Lung microvascular endothelial cell (primary cell): ENCODE measurements around the gene EVC. TPM values are rescaled to one million over a fixed set of nuclear protein-coding genes. Genes with fewer than 3 reads are reported as not detected.

Experiments
- DNase-seq, 2 donors: peaks; one replicate each; pipeline versions ENCODE4 v3.0.0 to v3.0.0-alpha.2; 2010; ENCODE audit warnings: low read depth in 2 of 2
- total RNA-seq: library from RNA; depleted of rRNA; stranded (reverse); fragments of >200 nt; gene quantifications from 2 replicates; pipeline ENCODE4 v1.2.1, GENCODE V29; 2014

The EVC gene
- total RNA-seq: 8.5 and 17.5 TPM in 2 replicates

GRCh38 chr4:5710961-5711478 lies at the start of gene EVC:
Gene EVC (plus strand): TSS chr4:5711201. CDS start chr4:5711381, 180 bp downstream.
- peak; percentile 67 to 74 for DNase-seq

- no peak for DNase-seq
These were observed 49.8 kb upstream of the EVC start for GRCh38 chr4:5661237-5661636.

DNA sequence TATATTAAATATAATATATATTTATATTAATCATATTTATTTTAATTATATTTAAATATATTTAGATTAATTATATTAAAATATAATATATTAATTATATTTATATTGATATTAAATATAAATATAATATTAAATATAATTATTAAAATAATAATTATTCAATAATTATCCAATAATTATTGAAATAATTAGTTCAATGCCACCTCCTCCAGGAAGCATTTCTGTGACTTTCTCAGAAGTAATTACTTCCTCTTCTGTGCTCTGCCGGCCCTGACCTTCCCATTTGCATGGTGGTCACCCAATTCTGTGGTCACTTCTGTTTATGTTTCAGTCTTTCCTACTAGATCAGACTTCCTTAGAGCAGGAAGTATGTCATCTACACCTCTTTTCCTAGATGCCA lies 48.4 kb upstream of the EVC start:
- DNase-seq: no peak

DNA sequence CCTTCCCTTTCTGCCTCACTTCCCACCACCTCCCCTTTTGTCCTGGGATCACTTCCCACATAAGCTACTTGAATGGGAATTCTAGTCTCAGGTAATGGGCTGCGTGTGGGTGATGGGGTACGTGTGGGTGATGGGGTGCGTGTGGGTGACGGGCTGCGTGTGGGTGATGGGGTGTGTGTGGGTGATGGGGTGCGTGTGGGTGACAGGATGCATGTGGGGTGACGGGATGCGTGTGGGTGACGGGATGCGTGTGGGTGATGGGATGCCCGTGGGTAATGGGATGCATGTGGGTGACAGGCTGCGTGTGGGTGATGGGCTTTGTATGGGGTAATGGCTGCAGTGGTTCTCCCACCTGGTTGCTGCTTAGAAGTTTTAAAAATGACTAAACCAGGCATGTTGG lies 46.2 kb upstream of the EVC start:
- DNase-seq: no peak

DNA sequence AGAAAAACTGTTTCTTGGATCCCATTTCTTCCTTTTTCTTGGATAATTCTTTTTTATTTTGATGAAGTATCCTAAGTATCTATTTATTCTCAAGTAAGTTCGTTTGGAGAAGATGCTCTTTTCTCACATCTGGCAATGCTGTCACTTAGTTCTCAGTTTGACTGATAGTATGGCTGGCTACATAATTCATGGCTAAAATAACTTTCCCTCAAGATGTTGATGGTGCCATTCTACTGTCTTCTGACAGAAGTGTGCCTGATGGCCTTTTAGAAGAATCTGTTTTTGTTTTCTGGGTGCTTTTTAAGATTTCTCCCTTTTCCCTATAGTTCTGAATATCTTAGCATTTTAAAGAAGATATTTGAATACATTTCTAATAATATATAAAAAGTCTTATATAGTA lies 44.3 kb upstream of the EVC start:
- DNase-seq: no peak

DNA sequence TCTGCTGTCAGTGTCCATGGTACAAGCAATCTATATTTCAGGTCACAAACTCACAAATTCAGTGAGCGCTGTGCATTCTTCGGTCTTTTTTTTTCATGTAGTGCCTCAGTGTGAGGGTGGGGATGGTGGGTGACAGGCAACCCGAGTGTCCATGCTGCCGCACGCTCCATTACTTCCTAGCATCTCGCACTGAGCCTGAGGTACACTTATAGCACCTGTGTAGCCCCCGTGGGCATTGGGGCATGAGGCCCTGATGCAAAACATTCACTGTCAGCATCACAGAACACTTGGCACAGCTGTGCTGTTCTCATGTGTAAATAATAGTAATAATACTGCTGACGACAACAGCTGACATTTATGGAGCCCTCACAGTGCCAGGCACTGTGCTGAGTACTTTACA lies 34.2 kb upstream of the EVC start:
- DNase-seq: no peak

DNA sequence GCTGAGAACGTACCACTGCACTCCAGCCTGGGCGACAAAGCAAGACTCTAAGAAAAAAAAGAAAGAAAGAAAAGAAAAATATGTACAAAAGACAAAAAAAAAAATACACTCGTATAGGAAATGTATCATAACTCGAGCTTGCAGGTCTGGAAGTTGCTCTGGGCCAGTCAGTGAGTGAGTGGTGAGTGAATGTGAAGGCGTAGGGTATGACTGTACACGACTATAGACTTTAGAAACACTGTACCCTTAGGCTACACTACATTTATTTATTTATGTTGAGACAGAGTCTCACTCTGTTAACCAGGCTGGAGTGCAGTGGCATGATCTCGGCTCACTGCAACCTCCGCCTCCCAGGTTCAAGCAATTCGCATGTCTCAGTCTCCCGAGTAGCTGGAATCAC lies 32.0 kb upstream of the EVC start:
- DNase-seq: no peak

- no peak for DNase-seq
These were observed 27.4 kb upstream of the EVC start for GRCh38 chr4:5683566-5683965.

DNA sequence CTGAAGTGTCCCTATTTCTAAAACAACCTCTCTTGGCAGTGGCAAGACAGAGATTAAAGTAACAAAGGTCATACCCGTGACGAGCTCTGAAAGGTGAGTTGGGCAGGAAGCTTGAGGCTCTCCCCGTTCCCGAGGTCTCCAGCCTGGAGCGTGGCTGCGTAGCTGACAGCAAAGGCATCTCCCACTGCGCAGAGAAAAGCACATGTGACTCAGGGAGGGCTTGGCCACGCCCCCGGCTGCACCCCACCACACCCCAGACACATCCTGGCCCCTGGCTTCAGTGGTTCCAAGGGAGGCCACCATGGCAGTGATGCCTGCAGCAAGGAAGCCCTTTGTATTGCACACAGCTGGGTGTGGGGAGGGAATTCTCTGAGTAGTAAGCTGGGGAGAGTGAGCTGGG lies 25.7 kb upstream of the EVC start:
- no peak for DNase-seq

DNA sequence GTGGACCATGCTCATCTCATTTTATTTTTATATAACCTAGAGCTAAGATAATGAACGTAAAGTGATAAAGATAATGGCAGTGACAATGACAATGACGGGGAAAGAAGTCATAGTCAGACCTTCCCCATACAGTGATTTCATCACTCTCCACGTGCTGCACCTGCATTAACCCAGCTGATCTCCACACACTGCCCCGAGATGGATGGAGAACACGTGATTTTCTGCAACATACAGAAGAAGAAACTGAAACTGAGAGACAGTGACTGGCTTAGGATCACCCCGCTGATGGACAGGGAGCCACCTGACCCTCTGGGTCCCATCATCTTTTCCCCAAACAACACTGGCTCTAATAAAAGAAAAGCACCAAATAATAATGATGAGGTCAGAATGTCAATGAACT lies 24.7 kb upstream of the EVC start:
- DNase-seq: no peak

GRCh38 chr4:5689065-5689464 lies 21.9 kb upstream of the EVC start:
- no peak for DNase-seq

DNA sequence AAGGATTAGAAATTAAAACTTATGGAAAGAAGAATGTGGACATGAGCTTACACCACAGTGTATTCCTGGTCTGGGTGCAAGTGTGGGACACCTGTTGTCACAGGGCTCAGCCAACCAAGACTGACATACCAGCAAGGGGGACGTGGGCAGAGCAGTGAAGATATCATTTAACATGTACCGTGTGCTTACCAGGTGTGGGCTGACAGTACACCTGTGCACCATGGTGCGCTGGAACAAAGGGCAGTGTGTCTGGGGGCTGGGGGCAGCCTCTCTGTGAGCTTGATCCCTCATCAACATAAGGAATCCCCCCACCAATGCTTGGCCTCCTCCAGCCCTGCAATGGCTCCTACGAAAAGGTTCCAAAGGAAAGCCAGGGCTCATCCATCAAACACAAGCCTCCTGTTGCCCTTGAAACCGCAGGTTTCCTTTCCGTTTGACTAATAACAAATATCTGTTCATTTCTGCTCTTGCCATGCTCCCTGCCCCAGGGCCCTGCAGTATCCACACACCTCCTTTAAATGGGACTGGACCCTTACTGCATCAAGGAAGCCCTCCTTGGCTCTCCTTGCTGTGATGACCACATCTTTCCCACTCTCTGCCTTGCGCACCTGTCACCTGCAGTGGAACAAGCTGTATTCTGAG lies 19.4 kb upstream of the EVC start:
- no peak for DNase-seq

GRCh38 chr4:5693871-5694270 lies 17.1 kb upstream of the EVC start:
- no peak for DNase-seq

DNA sequence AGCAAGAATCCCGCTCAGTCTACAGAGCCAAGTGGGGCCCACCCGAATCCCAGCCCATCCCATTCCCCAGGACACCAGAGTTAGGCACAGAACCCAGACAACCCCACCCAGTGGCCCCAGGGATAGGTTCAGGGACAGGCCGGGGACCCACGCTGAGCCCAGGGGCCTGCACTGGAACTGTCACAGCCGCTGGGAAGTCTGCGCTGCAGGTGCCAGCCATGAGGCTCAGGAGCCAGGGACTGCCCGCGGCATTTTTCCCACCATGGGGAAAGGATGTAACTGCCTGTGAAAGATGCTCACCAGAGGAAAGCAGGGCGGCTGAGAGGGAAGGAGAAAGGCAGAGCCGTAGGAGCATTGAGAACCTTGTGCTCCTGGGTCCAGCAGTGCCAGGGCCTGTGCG lies 14.7 kb upstream of the EVC start:
- DNase-seq: no peak

GRCh38 chr4:5700459-5700858 lies 10.5 kb upstream of the EVC start:
- no peak for DNase-seq

DNA sequence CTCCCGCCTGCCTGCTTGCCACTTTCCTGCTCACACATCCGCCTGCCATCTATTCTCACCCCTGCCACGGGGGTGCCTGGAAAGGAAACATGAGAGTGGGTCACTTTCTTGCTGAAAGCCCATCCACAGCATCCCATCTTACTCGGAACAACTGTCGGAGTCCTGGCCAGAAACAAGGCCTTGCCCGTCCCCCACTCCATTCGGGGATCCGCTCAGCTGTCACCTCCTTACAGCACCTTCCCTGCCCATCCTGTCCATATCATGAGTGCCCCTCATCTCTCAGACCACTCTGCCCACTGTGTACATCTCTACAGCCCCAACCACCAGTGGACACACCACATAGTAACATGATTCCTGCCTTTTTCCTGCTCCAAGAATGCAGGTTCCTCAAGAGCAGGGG lies 9.0 kb upstream of the EVC start:
- no peak for DNase-seq

GRCh38 chr4:5703831-5704230 lies 7.2 kb upstream of the EVC start:
- DNase-seq: no peak

- DNase-seq: no peak
These were observed 6.7 kb upstream of the EVC start for GRCh38 chr4:5704276-5704675.

DNA sequence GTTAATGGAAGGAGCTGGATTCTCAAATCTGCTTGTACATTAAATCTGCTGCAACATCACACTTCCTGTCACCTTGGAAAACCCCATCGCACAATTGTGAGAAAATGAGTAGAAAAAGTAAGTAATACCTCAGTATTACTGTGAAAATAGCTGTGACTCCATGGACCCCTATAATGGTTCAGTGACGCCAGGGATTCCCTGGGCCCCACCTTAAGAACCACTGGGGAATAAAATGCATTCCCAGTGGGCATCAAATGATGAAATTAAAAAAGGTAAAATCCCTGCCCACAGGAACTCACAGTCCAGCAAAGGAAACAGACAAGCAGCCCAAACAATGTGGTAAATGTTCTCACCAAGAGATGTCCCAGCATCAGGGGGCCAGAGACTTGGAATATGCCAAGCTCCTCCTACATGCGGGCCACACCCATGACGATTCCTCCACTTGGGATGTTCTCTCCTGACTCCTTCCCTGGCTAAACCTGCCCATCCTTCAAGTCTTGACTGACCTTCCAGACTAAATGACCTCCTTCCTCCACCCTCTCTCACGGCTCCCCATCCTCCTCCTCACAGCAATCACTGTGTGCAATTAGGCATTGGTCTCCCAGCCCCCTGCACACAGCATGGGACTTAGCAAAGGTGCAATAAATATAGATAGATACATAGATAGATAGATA lies 5.2 kb upstream of the EVC start:
- DNase-seq: peak in 1 of 2 donors; percentile 14

- no peak for DNase-seq
These were observed 4.3 kb upstream of the EVC start for GRCh38 chr4:5706486-5707290.

- DNase-seq: no peak
These were observed 3.6 kb upstream of the EVC start for GRCh38 chr4:5707366-5707765.

DNA sequence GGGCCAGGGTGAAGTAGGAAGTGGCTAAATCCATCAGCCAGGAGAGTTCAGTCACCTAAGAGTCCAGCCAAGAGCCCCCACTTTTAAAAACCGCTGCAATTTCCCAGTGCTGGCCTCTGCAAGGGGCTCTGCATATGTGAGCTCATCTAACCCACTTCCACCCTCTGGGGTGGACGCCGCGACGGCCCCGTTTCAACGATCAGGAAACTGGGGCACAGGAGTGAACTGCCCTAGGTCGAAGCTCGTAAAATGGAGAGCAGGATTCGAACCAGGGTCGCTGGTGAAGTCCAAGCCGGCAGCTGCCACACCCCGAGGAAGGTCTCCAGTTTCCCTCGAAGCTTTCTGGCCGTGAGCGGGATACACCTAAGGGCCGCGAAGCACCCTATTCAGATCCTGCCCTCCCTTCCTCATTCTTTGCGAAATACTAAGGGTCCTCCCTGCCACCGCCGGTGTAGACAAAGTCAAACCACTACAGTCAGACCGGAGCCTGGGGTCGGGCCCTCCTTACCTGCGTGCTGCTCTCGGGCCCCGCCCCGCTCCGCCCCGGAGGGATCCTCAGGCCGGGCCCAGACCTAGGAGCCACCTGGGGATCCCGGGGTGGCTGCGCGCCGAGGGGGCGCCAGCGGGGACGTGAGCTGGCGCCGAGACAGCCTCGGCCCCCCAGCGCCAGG lies 3.1 kb upstream of the EVC start:
- peak in 1 of 2 donors; percentile 27 for DNase-seq
